NCI-H1048 (cell line): ENCODE measurements around the gene ALPP.
"Not testable (repeated sequence)": the region's sequence is repeated elsewhere in the genome, so short reads cannot be mapped to it uniquely, and the experiment has no call there.

Experiments used
- DNase-seq: peaks from one replicate; lab custom pipeline; 2025; lab: John Stamatoyannopoulos, UW

The ALPP gene

DNA sequence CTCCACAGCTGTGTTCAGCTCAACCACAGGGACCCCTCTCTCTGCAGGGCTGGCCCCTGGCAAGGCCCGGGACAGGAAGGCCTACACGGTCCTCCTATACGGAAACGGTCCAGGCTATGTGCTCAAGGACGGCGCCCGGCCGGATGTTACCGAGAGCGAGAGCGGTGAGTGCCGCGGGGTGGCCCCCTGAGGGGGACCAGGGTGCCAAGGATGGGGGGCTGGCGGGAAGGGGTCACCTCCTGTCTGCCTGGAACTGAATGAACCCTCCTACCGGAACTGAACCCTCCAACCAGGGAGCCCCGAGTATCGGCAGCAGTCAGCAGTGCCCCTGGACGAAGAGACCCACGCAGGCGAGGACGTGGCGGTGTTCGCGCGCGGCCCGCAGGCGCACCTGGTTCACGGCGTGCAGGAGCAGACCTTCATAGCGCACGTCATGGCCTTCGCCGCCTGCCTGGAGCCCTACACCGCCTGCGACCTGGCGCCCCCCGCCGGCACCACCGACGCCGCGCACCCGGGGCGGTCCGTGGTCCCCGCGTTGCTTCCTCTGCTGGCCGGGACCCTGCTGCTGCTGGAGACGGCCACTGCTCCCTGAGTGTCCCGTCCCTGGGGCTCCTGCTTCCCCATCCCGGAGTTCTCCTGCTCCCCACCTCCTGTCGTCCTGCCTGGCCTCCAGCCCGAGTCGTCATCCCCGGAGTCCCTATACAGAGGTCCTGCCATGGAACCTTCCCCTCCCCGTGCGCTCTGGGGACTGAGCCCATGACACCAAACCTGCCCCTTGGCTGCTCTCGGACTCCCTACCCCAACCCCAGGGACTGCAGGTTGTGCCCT is 2.9 kb downstream of the ALPP start:
- DNase-seq: not testable (repeated sequence)

DNA sequence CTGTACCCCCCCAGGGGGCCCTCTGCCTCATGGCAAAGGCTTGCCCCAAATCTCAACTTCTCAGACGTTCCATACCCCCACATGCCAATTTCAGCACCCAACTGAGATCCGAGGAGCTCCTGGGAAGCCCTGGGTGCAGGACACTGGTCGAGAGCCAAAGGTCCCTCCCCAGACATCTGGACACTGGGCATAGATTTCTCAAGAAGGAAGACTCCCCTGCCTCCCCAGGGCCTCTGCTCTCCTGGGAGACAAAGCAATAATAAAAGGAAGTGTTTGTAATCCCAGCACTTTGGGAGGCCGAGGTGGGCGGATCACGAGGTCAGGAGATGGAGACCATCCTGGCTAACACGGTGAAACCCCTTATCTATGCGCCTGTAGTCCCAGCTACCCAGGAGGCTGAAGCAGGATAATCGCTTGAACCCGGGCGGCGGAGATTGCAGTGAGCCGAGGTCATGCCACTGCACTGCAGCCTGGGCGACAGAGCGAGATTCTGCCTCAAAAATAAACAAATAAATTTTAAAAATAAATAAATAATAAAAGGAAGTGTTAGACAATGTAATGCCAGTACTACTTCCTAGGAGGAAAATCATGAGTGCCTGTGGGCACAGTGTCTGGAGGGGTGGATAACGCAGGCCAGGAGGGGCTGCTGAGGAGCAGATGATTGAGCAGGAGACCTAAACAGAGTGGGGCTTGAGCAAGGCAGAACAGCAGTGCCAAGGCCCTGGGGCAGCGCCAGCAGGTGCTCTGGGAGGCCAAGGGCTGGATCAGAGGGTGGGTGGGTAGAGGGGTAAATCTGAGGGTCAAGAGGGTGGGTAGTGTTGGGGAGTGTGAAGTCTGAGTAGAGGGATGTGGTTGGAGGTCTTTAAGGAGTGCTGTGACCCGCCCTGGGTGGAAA is 4.0 kb downstream of the ALPP start:
- DNase-seq: no peak

DNA sequence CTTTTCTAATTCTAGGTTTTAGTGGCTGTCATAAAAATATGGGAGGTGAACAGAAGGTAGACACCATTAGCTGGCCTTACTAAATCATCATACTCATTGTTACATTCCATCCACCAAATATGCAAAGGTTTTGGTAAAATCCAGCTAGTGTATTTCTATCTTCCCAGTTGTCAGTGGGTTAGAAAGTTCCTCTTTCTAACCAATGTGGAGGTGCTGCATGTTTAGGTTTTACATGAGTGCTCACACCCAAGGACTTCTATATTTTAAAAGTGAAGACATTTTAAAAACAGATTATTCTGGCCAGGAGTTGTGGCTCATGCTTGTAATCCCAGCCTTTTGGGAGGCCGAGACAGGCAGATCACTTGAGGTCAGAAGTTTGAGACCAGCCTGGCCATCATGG is 5.9 kb downstream of the ALPP start:
- DNase-seq: no peak

DNA sequence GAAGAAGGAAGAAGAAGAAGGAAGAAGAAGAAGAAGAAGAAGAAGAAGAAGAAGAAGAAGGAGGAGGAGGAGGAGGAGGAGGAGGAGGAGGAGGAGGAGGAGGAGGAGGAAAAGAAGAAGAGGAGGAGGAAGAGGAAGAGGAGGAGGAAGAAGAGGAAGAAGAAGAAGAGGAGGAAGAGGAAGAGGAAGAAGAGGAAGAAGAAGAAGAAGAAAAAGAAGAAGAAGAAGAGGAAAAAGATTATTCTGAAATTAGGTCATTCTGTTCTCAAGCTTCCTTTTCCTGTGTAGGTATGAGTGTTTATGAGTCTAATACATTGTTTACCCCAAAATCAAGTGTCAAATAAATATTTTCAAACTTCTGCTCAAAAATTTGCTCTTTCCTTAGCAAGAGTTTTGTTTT is 6.5 kb downstream of the ALPP start:
- DNase-seq: not testable (repeated sequence)

DNA sequence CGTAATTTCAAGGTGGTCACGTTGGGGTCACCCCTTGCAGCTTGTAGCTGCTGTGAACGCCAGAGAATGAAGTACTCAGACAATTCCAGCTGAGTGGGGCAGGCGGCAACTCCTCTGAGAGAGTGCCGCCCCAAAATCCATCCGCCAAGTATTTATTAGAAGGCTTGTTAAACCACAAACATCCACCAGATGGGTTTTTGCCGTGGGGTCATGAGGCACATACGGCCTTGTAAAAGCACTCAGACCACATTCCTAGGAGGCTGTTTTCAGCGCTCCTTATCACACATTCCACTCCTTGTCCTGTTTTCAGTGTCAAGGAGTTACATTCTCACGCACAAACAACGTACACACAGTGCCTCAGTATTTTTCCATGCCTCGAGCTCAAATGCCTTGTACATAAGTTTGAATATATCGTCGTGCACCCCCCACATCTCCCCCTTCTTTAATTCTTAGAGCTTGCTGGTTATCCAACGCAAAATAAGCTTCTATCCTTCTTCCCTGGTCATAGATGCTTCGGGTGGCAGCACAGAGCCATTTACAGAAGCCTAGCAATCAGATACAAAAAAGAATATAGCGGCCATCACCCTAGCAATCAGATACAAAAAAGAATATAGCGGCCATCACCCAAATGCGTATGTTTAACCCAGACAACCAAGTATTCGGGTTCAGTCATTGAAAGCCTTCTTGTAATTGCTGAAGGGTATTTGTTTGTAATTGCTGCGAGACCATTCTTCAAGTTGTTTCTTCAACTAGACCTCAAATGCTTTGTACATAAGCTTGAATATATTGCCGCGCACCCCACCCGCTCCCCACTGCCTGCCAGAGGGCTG is 7.3 kb downstream of the ALPP start:
- DNase-seq: no peak

DNA sequence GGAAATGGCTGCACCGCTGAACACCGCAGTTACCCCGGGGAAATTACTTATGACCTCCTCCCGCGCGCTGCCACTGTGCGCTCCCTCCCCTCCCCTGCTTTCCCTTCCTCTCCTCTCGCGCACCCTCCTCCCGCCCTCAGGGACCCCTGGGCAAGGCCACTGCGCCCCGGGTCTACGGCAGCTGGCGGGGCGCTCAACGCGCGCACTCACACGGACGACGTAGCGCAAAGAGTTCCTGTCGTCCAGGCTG is 7.9 kb downstream of the ALPP start:
- DNase-seq: no peak

DNA sequence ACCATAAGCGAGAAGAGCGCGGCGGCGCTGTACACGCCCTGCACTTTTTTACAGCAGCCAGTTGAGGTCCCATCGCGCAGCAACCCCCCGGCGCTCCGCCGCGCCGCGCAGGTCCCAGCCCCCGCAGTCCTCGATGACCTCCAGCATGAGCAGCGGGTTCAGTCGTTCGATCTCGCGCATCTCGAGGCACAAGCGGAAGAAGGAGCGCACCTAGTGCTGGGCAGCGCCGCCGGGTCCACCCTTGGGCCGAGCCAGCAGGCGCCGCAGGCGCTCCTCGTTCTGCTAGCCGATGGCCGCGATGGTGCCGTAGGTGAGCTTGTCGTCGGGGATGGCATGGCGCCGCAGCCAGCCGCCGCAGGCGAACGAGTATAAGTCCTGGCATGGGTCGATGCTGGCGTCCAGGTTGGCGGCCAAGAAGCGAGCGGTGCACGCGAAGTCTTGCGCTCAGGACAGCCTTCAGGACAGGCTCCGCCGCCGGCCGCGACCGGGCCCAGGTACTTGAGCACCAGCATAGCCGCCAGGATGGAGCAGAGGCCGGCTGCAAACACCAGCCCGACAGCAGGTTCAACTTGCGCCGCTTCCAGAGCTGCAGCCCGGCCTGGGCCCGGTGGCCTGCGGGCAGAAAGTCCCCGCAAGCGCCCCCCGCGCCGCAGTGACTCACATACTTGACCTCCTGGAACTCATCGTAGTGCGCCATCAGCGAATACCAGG is 8.3 kb downstream of the ALPP start:
- DNase-seq: no peak

DNA sequence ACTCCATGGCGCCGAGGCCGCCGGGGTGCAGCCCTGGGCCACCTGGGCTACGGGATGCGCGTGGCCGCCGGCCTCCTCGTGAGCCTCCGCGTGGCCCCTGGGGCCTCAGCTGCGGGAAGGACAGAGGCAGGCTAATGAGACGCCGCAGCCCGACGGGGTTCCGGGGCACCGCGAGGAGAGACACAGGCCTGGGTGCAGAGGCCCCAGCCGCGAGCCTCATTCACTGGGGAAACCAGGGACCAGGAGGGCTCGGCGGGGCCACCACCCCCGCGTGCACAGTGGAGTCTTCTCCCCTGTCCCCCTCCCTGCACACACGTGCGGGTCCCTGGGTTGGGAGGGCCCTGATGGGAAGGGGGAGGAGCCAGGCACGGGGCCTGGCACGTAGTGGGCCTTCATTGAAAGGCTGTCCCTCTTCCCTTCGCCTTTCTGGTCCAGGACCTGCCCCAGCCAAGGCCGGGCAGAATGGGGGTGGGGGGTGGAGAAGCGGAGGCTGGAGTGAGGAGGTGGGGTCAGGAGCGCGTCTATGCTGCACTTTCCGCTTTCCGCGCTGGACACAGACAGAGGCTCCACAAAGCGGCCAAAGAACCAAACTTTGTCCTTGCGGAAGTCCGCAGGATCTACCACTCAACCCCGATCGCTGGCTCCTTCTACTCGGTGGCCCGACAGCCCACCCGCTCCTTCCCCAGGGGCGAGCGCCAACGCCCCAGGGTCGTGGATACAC is 9.1 kb downstream of the ALPP start:
- no peak for DNase-seq

DNA sequence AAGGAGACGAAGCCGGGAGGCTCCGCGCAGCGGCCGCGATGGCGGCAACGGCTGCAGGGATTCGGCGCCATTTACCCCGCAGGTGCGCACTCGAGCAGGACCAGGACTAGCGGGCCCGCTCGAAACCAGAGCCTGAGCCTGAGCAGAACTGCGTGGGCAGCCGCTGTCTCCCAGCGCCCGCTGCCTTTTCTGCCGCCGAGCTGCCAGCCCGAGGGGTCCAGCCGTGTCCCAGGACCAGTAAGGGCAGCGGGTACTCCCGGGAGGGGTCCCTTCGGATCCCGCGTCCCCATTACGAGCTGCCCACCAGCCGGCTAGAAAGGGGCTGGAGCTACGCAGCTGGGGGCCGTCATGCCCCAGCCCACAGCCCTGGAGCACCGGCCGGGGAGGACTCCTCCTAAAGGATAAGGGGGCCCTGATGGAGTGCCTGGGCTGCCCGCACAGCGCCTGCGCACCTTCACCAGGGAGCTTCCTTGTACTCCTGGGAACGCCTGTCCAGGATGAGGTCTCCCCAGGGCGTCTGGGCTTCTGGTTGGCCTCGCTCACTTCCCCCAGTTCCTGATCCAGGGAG is 9.9 kb downstream of the ALPP start:
- no peak for DNase-seq

DNA sequence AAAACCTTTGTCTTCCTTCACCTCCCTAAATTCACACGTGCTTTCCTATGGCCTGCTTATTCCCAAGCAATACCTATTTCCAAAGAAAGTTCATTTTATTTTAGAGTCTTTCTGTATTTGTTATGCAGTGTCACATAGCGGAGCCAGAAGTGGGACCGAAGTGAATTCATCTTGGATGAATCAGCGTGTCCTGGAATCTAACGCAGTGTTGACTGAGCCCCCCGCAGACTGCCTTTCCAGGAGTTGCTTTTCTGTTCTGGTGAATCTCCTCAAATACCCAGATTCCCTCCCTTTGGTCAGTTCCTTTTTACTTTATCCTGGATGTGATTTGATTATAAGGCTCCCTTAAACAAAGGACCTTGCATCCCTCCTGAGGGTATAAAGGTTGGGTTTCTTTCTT is 10.8 kb downstream of the ALPP start:
- DNase-seq: no peak

DNA sequence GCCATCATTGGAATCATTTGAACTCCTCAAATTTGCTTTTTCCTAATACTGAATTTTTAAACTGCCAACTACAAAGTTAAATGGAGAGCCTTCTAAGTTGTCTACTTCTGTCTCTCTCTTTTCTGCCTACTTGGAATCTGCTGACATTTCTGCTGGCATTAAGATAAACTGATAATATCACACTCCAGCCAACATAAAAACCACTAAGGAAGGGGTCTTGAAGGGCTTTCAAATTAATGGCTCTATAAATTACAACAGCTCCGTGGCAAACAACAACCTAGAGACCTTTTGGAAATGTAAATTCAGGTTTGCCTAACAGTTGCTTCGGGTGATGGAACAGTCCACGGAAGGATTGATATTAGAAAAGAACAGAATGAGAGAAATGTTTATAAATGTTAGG is 12.1 kb downstream of the ALPP start:
- no peak for DNase-seq

DNA sequence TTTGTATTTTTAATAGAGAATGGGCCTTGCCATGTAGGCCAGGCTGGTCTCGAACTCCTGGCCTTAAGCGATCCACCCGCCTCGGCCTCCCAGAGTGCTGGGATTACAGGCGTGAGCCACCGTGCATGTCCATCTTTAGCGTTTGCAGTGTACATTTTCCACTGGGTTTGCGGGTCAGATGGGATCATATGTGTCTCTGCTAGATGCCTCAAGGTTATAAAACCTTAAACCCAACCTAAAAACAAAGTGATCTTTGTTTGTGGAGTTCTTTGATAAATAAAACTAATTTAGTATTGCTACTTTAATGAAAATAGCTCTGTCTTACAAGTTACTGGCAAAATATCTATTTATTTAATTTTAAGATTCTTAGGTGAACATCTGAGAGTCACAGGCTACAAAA is 15.0 kb downstream of the ALPP start:
- no peak for DNase-seq

DNA sequence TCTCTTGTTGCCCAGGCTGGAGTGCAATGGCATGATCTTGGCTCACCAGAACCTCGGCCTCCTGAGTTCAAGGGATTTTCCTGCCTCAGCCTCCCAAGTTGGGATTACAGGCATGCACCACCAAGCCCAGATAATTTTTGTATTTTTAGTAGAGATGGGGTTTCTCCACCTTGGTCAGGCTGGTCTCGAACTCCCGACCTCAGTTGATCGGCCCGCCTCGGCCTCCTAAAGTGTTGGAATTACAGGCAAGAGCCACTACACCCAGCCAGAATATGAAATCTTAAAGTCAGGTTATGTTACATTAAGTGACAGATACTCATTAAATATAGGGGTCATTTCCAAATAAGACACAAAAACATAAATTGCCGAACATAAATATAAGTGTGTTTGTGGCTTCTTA is 15.9 kb downstream of the ALPP start:
- not testable (repeated sequence) for DNase-seq

DNA sequence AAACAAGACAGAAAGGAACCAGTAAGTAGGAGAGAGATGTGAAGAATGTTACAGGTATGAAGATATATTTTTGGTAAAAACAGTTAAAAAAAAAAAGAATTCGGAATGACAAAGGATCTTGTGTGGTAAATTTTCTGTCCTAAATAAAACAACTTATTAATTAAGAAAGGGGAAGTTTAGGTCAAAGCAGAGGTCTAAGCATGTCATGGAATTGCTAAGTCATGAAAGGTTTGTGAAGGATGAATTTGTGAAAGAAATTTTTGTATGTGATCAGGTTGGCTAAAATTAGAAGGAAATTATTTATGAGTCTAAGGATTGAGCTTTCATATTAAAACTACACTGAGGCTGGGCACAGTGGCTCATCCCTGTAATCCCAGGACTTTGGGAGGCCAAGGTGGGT is 17.0 kb downstream of the ALPP start:
- no peak for DNase-seq

DNA sequence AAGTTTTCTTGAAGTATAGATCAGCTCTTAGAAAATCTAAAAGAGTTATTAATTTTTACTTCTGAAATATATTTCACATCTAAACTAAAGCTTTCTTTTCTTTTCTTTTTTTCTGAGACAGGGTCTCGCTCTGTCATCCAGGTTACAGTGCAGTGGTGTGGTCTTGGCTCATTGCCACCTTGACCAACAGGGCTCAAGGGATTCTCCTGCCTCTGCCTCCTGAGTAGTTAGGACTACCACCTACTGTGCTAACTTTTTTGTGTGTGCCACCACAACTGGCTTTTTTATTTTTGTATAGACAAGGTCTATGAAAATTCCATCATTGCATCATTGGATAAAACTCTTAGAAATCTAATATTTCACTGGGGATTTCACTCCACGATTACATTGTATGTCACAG is 18.1 kb downstream of the ALPP start:
- no peak for DNase-seq

DNA sequence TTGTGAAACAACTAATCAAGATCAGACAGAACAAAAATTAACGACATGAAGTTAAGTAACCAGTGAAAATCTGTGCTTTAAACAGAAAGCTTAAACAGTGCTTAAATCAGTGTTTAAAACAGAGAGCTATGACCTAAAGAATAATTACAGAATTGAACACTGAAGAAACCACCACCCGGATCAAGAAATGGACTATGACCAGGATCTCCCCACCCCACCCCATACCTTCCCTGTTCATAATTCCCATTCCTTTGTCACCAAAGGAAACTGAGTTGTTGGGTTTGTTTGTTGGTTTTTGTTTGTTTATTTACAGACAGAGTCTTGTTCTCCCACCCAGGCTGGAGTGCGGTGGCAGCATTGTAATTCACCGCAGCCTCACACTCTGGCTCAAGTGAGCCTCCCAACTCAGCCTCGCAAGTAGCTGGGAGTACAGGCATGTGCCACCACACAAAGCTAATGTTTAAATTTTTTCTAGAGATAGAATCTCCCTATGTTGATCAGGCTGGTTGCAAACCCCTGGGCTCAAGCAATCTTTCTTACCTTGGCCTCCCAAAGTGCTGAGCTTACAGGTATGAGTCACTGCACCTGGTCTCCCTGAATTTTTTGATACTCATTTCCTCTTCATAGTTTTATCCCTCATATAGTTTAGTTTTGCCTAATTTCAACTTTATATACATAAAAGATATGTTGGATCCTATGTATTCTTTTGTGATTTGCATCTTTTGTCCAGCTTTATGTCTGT is 19.9 kb downstream of the ALPP start:
- DNase-seq: no peak

DNA sequence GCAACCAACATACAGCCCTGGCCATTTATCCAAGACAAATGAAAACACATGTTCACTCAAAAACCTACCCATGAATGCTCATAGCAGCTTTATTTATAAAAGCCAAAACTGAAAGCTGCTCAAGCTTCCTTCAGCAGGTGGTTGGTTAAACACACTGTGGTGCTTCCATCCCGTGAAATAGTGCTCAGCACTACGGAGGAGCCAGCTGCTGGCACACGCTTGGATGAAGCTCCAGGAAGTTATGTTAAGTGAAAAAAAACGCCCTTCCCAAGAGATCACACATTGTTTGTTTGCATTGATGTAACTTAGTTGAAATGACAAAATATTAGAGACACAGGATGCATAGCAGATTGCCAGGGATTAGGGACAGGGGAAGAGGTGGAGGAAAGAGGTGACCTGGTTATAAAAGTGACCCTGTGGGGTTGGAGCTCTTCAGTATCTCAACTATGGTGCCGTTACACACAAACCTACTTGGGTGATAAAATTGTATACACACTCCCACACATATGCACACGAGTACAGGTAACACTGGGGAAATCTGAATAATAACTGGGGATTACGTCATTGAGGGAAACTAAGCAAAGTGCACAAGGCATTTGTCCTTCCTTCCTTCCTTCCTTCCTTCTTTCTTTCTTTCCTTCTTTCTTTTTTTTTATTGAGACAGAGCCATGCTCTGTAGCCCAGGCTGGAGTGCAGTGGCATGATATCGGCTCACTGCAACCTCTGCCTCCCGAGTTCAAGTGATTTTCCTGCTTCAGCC is 21.9 kb downstream of the ALPP start:
- DNase-seq: no peak

DNA sequence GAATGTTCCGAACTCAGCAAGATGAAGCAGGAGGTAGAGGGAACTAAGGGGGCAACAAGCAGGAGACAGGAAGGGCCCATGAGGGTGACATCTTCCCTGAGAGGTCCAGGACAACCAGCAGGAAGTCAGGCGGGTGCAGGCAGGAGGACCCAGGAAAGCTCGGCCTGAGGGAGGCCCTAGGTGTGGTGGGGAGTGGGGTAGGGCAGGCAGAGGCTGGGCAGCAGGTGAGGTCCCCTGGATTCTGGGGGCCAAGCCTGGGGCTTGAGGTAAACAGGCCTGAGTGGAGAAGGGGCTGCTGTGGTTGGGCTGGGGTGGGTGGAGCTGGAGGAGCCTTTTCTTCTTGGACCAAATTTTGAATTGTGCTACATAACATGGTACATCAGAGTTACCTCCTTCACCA is 24.0 kb downstream of the ALPP start:
- no peak for DNase-seq

DNA sequence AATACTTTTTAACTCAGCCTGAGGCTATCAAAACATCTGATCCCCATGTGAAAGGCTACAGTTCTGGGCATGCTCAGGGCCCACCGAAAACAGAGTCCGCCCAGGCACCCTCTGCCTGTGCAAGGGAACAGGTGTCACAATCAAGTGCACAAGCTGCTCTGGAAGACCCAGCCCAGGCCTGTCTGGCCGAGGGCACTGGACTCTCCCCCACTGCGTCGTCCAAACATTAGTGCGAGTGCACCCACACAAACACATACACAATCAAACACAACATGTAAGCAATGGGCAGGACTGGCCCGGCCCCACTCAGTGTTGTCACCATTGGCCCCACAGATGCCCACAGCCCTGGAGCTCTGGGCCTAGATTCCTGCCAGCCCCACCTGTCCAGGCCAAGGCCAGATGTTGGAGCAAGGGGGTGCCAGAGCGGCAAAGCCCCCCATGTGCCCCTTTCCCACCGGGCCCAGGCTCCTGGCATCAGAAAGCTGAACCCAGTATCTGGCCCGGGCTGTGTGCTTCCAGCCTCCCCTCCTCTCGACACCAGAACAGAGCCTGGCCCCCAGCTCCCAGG is 27.5 kb downstream of the ALPP start:
- DNase-seq: no peak
